Activated T-helper 9 cell treated with anti-CD3 and anti-CD28 coated beads, Interleukin-2, amount 50 U/mL, for 16 hours (primary cell): ENCODE results near the gene COPA.
A peak's percentile ranks its signal among the peaks of the same experiment; 100 is the strongest.

Experiments used
- DNase-seq: peaks from one replicate; pipeline ENCODE4 v3.0.0-alpha.2; 2020; ENCODE audit warnings: low read depth

COPA gene

GRCh38 chr1:160264795-160265307 is 78.2 kb downstream of the COPA start:
- no peak for DNase-seq

DNA sequence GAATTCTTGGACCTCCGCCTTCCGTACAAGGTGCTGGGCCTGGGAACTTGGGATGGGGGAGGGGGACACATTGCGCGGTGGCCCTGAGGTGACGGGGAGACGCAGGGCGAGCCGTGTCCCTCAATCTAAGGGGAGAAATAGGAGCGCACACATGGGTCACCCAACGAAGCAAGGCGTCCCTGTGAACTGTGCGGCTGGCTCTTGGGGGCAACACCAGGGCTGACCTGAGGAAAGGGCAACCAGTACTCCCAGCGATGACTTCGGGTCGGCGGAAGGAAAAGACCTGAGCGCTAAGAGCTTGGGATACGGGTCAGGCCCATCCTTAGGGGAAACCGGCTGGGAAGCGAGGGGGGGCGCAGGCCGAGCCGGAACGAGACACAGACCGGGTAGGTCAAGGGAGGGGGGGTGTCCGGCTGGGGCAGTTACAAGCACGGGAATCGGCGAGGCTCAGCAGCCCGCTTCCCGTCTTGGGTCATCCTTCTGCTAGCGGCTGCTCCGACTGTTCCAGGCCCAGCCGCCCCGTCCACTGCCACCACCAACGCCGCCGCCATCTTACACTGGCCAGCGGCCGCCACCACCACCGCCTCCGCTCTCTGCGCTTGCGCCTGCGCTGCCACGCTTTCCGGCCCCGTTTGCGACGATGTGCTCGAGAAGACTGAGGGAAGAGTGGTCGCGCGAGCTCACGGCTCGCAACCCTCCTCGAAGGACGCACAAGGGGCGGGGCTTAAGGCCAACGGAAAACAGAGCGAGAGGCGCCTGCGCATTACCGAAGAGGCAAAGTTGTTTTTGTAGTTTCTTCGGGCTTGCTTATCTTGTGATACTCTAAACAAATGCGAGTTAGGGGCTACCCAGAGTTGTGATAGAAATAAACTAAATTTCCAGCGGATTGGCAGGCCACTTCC is 80.9 kb downstream of the COPA start, which contains the start of gene DCAF8:
TSS of gene DCAF8 (minus strand) at position 657 of the 902 bp plus-strand sequence. CDS start 18,541 bp downstream, outside the sequence.
- DNase-seq, result peak; percentile 97

DNA sequence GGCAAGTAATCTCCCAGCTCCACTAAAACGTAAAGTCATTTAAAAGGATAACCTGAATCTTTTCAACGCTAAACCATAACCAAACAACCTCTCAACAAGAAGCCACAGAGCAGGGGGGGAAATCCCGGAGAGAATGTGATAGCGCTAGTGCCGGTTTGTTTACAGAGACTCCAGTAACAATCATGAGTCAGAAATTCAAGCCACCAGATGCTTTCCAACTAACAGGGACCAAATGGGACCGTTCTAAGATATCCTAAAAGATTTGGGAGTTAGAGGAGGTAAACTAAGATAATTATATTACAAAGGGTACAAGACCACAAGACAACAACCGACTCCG is 81.5 kb downstream of the COPA start:
- DNase-seq, result peak; percentile 64

GRCh38 chr1:160260406-160261382 is 82.4 kb downstream of the COPA start:
- no peak for DNase-seq

GRCh38 chr1:160258177-160258798 is 84.8 kb downstream of the COPA start:
- no peak for DNase-seq

- DNase-seq, result no peak
These were observed 85.5 kb downstream of the COPA start for GRCh38 chr1:160257411-160258015.

DNA sequence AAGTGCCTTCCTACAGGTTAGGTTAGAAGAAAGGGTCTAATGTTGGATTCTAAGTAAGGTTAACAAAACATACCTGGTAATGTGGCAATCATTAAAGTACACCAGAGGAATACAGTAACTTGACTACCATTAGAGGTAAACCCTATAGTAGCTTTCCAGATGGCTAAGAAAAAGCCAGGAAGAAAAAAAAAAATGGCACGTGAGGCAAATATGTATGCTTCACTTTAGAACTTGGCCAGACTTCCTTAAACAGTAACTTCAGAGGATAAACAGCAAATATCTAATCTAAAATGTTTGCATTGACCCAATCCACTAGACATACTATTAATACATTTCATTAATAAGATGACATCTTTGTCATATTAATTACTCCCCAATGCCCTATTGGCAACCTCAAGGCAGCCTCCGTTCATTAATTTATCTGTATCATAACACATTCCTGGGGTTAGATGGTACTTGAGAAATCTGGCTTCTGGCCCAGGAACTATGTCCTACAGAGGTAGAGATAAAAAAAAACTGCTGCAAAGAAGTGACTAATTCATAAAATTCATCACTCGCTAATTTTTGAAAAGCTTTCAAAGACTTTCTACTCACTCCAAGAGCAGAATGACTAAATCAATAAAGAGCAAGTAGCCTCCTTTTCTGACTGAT is 86.5 kb downstream of the COPA start:
- no peak for DNase-seq

GRCh38 chr1:160255781-160256300 is 87.2 kb downstream of the COPA start:
- DNase-seq, result no peak

- peak; percentile 29 for DNase-seq
These were observed 91.1 kb downstream of the COPA start for GRCh38 chr1:160251687-160252526.

GRCh38 chr1:160251011-160251410 is 92.0 kb downstream of the COPA start:
- DNase-seq, result no peak

DNA sequence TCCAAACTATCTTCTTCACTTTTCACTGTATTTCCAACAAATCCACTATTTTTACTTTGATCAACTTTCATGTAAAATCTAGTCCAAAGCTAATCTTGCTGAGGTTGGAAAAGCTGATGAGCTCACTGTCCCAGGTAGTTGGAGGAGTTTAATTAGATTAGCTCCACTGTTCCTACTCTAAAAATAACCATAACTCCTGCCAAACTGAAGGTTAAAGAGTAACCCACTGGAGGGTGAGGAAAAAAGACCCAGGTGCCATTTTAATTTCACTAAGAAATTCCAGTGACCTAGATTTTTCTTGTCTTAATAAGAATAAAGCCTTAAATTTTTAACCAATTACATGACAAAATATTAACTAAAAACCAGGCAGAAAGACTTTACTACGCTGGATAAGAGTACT is 96.0 kb downstream of the COPA start:
- DNase-seq, result no peak

GRCh38 chr1:160245434-160245833 is 97.6 kb downstream of the COPA start:
- no peak for DNase-seq

GRCh38 chr1:160244209-160244608 is 98.8 kb downstream of the COPA start:
- DNase-seq, result no peak

GRCh38 chr1:160243767-160244166 is 99.3 kb downstream of the COPA start:
- DNase-seq, result no peak

- DNase-seq, result no peak
These were observed 103.3 kb downstream of the COPA start for GRCh38 chr1:160239582-160240299.
